ENCODE measurements around the gene CEP85. TPM values are rescaled to one million over a fixed set of nuclear protein-coding genes. Genes with fewer than 3 reads are reported as not detected.

Gene CEP85
- total RNA-seq, 2 donors from 2014 or later: 2.8 to 4.0 TPM

GRCh38 chr1:26280333-26281042 is 46.5 kb downstream of the CEP85 start:
- ATAC-seq (ENCODE audit: insufficient number of reproducible peaks, low FRiP score, low read depth) (no peak), DNase-seq (ENCODE audit: low spot score) (no peak)
- H3K9me3 ChIP-seq: no peaks in the 10 kb centered on the region
- no peaks in the 10 kb centered on the region for H3K27me3 ChIP-seq (replicated peaks; ENCODE audit: insufficient read depth)
- no peaks in the 10 kb centered on the region for H3K36me3 ChIP-seq
- H3K4me1 ChIP-seq (ENCODE audit: control insufficient read depth in 1 of 2, low read depth in 2 of 2): peaks cover 48 to 81% of the 10 kb centered on the region in 2 donors
- no peak for TF ChIP-seq CTCF (IDR thresholded peaks at IDR 0.05)
- peak overlapping the region; percentile 94 to 98 for H3K27ac ChIP-seq
- H3K4me3 ChIP-seq: peak overlapping the region; percentile 89

GRCh38 chr1:26281091-26281958 is 47.3 kb downstream of the CEP85 start:
- ATAC-seq (ENCODE audit: insufficient number of reproducible peaks, low FRiP score, low read depth) (no peak), DNase-seq (ENCODE audit: low spot score) (no peak)
- no peak for TF ChIP-seq CTCF (IDR thresholded peaks at IDR 0.05)
- peak overlapping the region; percentile 89 for H3K4me3 ChIP-seq
- no peaks in the 10 kb centered on the region for H3K9me3 ChIP-seq
- peaks cover 45 to 74% of the 10 kb centered on the region in 2 donors for H3K4me1 ChIP-seq (ENCODE audit: control insufficient read depth in 1 of 2, low read depth in 2 of 2)
- no peaks in the 10 kb centered on the region for H3K36me3 ChIP-seq
- H3K27me3 ChIP-seq (replicated peaks; ENCODE audit: insufficient read depth): no peaks in the 10 kb centered on the region
- H3K27ac ChIP-seq: peak overlapping the region; percentile 94 to 98

GRCh38 chr1:26281971-26282370 is 48.0 kb downstream of the CEP85 start:
- peak overlapping the region; percentile 89 for H3K4me3 ChIP-seq
- peaks cover 47 to 72% of the 10 kb centered on the region in 2 donors for H3K4me1 ChIP-seq (ENCODE audit: control insufficient read depth in 1 of 2, low read depth in 2 of 2)
- H3K27ac ChIP-seq: peak overlapping the region in 1 of 2 donors; percentile 98
- no peak for TF ChIP-seq CTCF (IDR thresholded peaks at IDR 0.05)
- no peaks in the 10 kb centered on the region for H3K27me3 ChIP-seq (replicated peaks; ENCODE audit: insufficient read depth)
- H3K36me3 ChIP-seq: no peaks in the 10 kb centered on the region
- no peaks in the 10 kb centered on the region for H3K9me3 ChIP-seq
- DNase-seq (ENCODE audit: low spot score) (no peak), ATAC-seq (ENCODE audit: insufficient number of reproducible peaks, low FRiP score, low read depth) (no peak)

- Histone ChIP-seq H3K27ac (peak overlapping the region in 1 of 2 donors; percentile 9), H3K36me3 (no peaks in the 10 kb centered on the region), H3K27me3 (replicated peaks; ENCODE audit: insufficient read depth) (no peaks in the 10 kb centered on the region), H3K4me3 (no peak overlapping the region), H3K9me3 (no peaks in the 10 kb centered on the region), H3K4me1 (ENCODE audit: control insufficient read depth in 1 of 2, low read depth in 2 of 2) (peaks cover 47 to 67% of the 10 kb centered on the region in 2 donors)
- DNase-seq (ENCODE audit: low spot score) (no peak), ATAC-seq (ENCODE audit: insufficient number of reproducible peaks, low FRiP score, low read depth) (no peak)
- TF ChIP-seq CTCF (IDR thresholded peaks at IDR 0.05): no peak
Observed at GRCh38 chr1:26282401-26282918, 48.5 kb downstream of the CEP85 start.

- Histone ChIP-seq H3K36me3 (no peaks in the 10 kb centered on the region), H3K27ac (peak overlapping the region in 1 of 2 donors; percentile 74), H3K4me1 (ENCODE audit: control insufficient read depth in 1 of 2, low read depth in 2 of 2) (peaks cover 46 to 58% of the 10 kb centered on the region in 2 donors), H3K27me3 (replicated peaks; ENCODE audit: insufficient read depth) (no peaks in the 10 kb centered on the region), H3K9me3 (no peaks in the 10 kb centered on the region), H3K4me3 (no peak overlapping the region)
- ATAC-seq (ENCODE audit: insufficient number of reproducible peaks, low FRiP score, low read depth) (no peak), DNase-seq (ENCODE audit: low spot score) (no peak)
- no peak for TF ChIP-seq CTCF (IDR thresholded peaks at IDR 0.05)
Observed at GRCh38 chr1:26283279-26283853, 49.4 kb downstream of the CEP85 start.

All from thoracic aorta (tissue), 2 donors.